Uterus (tissue), 4 donors: Measurements from ENCODE around the gene SEMA3E. TPM values are rescaled to one million over a fixed set of nuclear protein-coding genes. Genes with fewer than 3 reads are reported as not detected.
"Not testable (repeated sequence)": the region's sequence is repeated elsewhere in the genome, so short reads cannot be mapped to it uniquely, and the experiment has no call there.

Experiments
- DNase-seq, 2 donors: peaks; one replicate each; pipeline ENCODE4 v3.0.0-alpha.2; 2019 to 2020
- H3K27ac ChIP-seq, 2 donors: fragments of 200-600 bp; sonication (generic); 1 replicate in 1 of 2; 2 replicates in 1 of 2; pipeline ENCODE4 v1.5.1; 2016 to 2018
- H3K27me3 ChIP-seq, 2 donors: fragments of 200-600 bp; sonication (generic); one replicate each; pipeline ENCODE4 v1.5.1; 2018 to 2019; ENCODE audit warnings: control low read depth in 1 of 2
- H3K36me3 ChIP-seq, 2 donors: fragments of 200-600 bp; sonication (generic); one replicate each; pipeline ENCODE4 v1.5.1; 2019; ENCODE audit warnings: control low read depth in 1 of 2
- H3K4me1 ChIP-seq, 2 donors: fragments of 200-600 bp; sonication (generic); one replicate each; pipeline ENCODE4 v1.5.1; 2018 to 2019; ENCODE audit warnings: control low read depth in 1 of 2
- H3K4me3 ChIP-seq, 2 donors: fragments of 200-600 bp; sonication (generic); 1 replicate in 1 of 2; 2 replicates in 1 of 2; pipeline ENCODE4 v1.5.1; 2018 to 2019; ENCODE audit warnings: mild to moderate bottlenecking in 1 of 2
- H3K9me3 ChIP-seq, 2 donors: fragments of 200-600 bp; sonication (generic); one replicate each; pipeline ENCODE4 v1.5.1; 2019; ENCODE audit warnings: control low read depth in 1 of 2
- CTCF ChIP-seq, 4 experiments: fragments of 200-600 bp in 2 of 4; fragments of 450-650 bp in 2 of 4; sonication (generic) in 2 of 4; IDR thresholded peaks; one replicate each; pipeline ENCODE4 v1.5.1; 2016 to 2019; ENCODE audit warnings: antibody characterized with exemption in 4 of 4, mild to moderate bottlenecking in 2 of 4, moderate library complexity in 1 of 4
- POLR2A ChIP-seq, 2 donors: fragments of 450-650 bp; IDR thresholded peaks; one replicate each; pipeline ENCODE4 v1.6.1; 2016; ENCODE audit warnings: antibody characterized with exemption in 2 of 2, mild to moderate bottlenecking in 1 of 2, moderate library complexity in 1 of 2
- intact Hi-C: fragments of 100-400 bp; cut with DNase I; formaldehyde crosslinking; loops from one replicate; pipeline ENCODE4 v1.15.1; 2023; ENCODE audit warnings: low total_unique reads
- total RNA-seq, 4 donors: library from RNA; depleted of rRNA in 3 of 4; stranded (reverse); fragments of >200 nt in 3 of 4; gene quantifications; one replicate each; pipeline versions ENCODE4 v1.1.0 to v1.2.4, GENCODE V29; 2014 to 2023
- donor health status: DM: yes; HTN: yes; CAD: no.

Gene SEMA3E
- total RNA-seq, 4 donors from 2014 or later, result 0.77 to 15.8 (median 2.2) TPM

- Histone ChIP-seq H3K4me3 (no peak overlapping the region), H3K4me1 (no peaks in the 10 kb centered on the region), H3K9me3 (no peaks in the 10 kb centered on the region), H3K27me3 (no peaks in the 10 kb centered on the region), H3K27ac (no peak overlapping the region), H3K36me3 (no peaks in the 10 kb centered on the region)
- TF ChIP-seq POLR2A (IDR thresholded peaks at IDR 0.05) (no peak), CTCF (IDR thresholded peaks at IDR 0.05) (no peak)
- intact Hi-C loops, result no loop called here
- no peak for DNase-seq
These were observed 182.0 kb downstream of the SEMA3E start for GRCh38 chr7:83466956-83467355.

- DNase-seq, result no peak
- intact Hi-C loops, result no loop called here
- TF ChIP-seq CTCF (IDR thresholded peaks at IDR 0.05) (no peak), POLR2A (IDR thresholded peaks at IDR 0.05) (no peak)
- Histone ChIP-seq H3K27ac (no peak overlapping the region), H3K4me3 (no peak overlapping the region), H3K36me3 (no peaks in the 10 kb centered on the region), H3K4me1 (no peaks in the 10 kb centered on the region), H3K9me3 (no peaks in the 10 kb centered on the region), H3K27me3 (no peaks in the 10 kb centered on the region)
These were observed 182.6 kb downstream of the SEMA3E start for GRCh38 chr7:83466187-83466923.

GRCh38 chr7:83465643-83466042 is 183.3 kb downstream of the SEMA3E start:
- Histone ChIP-seq H3K36me3 (no peaks in the 10 kb centered on the region), H3K4me1 (no peaks in the 10 kb centered on the region), H3K4me3 (no peak overlapping the region), H3K9me3 (no peaks in the 10 kb centered on the region), H3K27ac (no peak overlapping the region), H3K27me3 (no peaks in the 10 kb centered on the region)
- intact Hi-C loops, result no loop called here
- TF ChIP-seq CTCF (IDR thresholded peaks at IDR 0.05) (no peak), POLR2A (IDR thresholded peaks at IDR 0.05) (no peak)
- DNase-seq, result no peak

GRCh38 chr7:83461820-83462219 is 187.1 kb downstream of the SEMA3E start:
- H3K27ac ChIP-seq, DNase-seq, H3K4me3 ChIP-seq, H3K9me3 ChIP-seq, H3K27me3 ChIP-seq, H3K36me3 ChIP-seq, intact Hi-C loops, H3K4me1 ChIP-seq: not testable (repeated sequence)

- DNase-seq, H3K9me3 ChIP-seq, H3K36me3 ChIP-seq, intact Hi-C loops, H3K4me1 ChIP-seq, H3K27me3 ChIP-seq, H3K27ac ChIP-seq, H3K4me3 ChIP-seq: not testable (repeated sequence)
These were observed 188.8 kb downstream of the SEMA3E start for GRCh38 chr7:83459930-83460653.

GRCh38 chr7:83459101-83459929 is 189.6 kb downstream of the SEMA3E start:
- H3K27ac ChIP-seq, H3K9me3 ChIP-seq, H3K36me3 ChIP-seq, DNase-seq, H3K4me3 ChIP-seq, intact Hi-C loops, H3K27me3 ChIP-seq, H3K4me1 ChIP-seq: not testable (repeated sequence)
